GM18858 (cell line): Measurements from ENCODE around the gene RUVBL1.

ENCODE experiments used
- ATAC-seq: cut with Tn5 transposase; IDR thresholded peaks from one replicate; pipeline ENCODE4 v1.9.1; 2021; ENCODE audit not compliant: unreplicated experiment

The RUVBL1 gene

DNA sequence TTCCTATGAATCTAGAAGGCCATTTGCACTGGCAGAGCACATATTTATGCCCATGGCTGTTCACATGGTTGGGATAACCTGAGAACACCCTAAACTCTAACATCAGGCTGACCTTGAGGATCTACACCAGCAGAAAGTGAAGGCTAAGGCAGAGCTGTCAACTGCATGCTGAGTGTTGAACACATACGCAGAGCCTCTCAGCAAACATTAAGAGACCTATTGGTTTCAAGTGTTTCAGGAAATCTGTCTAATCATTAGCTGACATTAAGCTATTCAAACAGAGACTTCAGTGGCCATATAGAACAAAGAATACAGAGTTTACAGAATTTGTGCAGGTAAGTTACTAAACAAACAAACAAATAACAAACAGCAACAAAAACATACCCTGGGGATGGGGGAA, 87.5 kb downstream of the RUVBL1 start:
- ATAC-seq, result no peak

DNA sequence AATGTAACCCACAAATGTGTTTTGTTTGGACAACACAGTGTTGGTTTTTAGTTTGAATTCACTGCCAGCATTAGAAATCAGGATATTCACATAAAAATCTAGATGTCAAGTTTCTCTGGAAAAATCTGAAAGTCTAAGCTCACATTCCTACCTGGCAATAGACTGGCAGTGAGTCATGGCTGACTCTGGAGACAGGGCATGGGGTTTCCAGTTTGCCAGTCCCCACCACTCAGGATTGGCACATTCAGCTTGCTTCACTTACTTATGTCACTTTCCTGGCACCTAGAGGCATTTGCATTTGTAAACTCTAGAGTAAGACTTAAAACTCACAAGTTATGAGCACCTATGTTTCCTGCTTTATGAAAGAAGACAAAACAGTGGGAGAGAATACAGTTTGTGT, 90.5 kb downstream of the RUVBL1 start:
- no peak for ATAC-seq
